Measurements from ENCODE around the gene ZDHHC4. TPM values are rescaled to one million over a fixed set of nuclear protein-coding genes. Genes with fewer than 3 reads are reported as not detected.
A peak's percentile ranks its signal among the peaks of the same experiment; 100 is the strongest.
"Not testable (repeated sequence)": the region's sequence is repeated elsewhere in the genome, so short reads cannot be mapped to it uniquely, and the experiment has no call there.

ZDHHC4 gene
- total and polyA plus RNA-seq, 2 of the 13 experiments (the other 11 are each of a cell fraction or from before 2014, with no cell fraction given) = 83.2 to 188 TPM

GRCh38 chr7:6576024-6576866 is 1.0 kb upstream of the ZDHHC4 start (continued):
- peak; percentile 58; the same call in 1 of the 2 replicates for TF ChIP-seq POGK (CRISPR knock-in tag; conservative IDR thresholded peaks at IDR 0.05)
- TF ChIP-seq ZFX (CRISPR knock-in tag; IDR thresholded peaks at IDR 0.05; ENCODE audit: low read depth) = peak; percentile 51; the same call in 1 of the 2 replicates
- TF ChIP-seq NONO (IDR thresholded peaks at IDR 0.05) = no peak
- TF ChIP-seq NONO (CRISPR knock-in tag; conservative IDR thresholded peaks at IDR 0.05) = 0 out of 2 replicates have a peak, but pooled peaks have one; percentile 21
- TF ChIP-seq SOX6 (IDR thresholded peaks at IDR 0.05) = no peak
- TF ChIP-seq SOX6 (CRISPR knock-in tag; IDR thresholded peaks at IDR 0.05) = 0 out of 2 replicates have a peak, but pooled peaks have one; percentile 15
- 0 out of 2 replicates have a peak, but pooled peaks have one; percentile 44 for TF ChIP-seq POLR2AphosphoS5 (IDR thresholded peaks at IDR 0.05; ENCODE audit: low read depth, low read length)

- FAIRE-seq; H3K27me3 ChIP-seq (ENCODE audit: control insufficient read depth in 1 of 2, insufficient read depth in 2 of 2, low read length in 2 of 2); ATAC-seq; BruUV-seq (replicated peaks); in situ Hi-C loops (cut with HindIII; ENCODE audit: extremely low pct_ligation_motif_present, low pct_unique_long_range_greater_than_20kb); H4K20me1 ChIP-seq (ENCODE audit: insufficient read depth, low read length); H2AFZ ChIP-seq (ENCODE audit: low read length); H3K9me3 ChIP-seq (ENCODE audit: low read length); DNase-seq (ENCODE audit: low spot score); CTCF ChIA-PET (ENCODE audit: low intra/inter-chr PET ratio, low total read pairs); TF ChIP-seq NR2F6 (CRISPR knock-in tag; IDR thresholded peaks at IDR 0.05): not testable (repeated sequence)
- peaks cover 6 to 21% of the 10 kb centered on the region in 2 experiments for H3K36me3 ChIP-seq (replicated peaks in 1 of 2; ENCODE audit: control insufficient read depth in 1 of 2, insufficient read depth in 2 of 2, low read length in 2 of 2)
- POLR2A ChIA-PET = interaction anchor here (0.8 to 5.1 kb wide), 4 partner anchors 9 to 129 kb away, joined by 4 to 105 read pairs (median 7); partner anchors contain the start of genes DAGLB and INTS15
- 8% methylated on average over 14 of the region's 14 CpGs for WGBS (ENCODE audit: low lambda C conversion rate)
- H3K9ac ChIP-seq (ENCODE audit: insufficient read depth, low read depth, low read length) = peak overlapping the region; percentile 97
- peaks cover 82% of the 10 kb centered on the region for H3K4me1 ChIP-seq (ENCODE audit: insufficient read depth, low read length)
- peak overlapping the region; percentile 24 to 90 (median 86); a peak in 4 of 6 replicates for H3K4me3 ChIP-seq (replicated peaks in 1 of 3; ENCODE audit: insufficient read depth in 1 of 3, low read depth in 2 of 3, low read length in 3 of 3)
- H3K27ac ChIP-seq (ENCODE audit: extremely low read length, insufficient read depth, low read length) = peak overlapping the region; percentile 98
- peaks cover 17% of the 10 kb centered on the region for H3K79me2 ChIP-seq (ENCODE audit: insufficient read depth, low read length)
- intact Hi-C loops (cut with micrococcal nuclease; ENCODE audit: unreplicated experiment) = loop anchor here (2.0 kb wide), 1 partner anchor 14 kb away; the partner anchor contains the start of gene INTS15
- TF ChIP-seq TIGD3 (CRISPR knock-in tag; IDR thresholded peaks at IDR 0.05; ENCODE audit: borderline replicate concordance) (peak; percentile 9; the same call in 1 of the 2 replicates), ZSCAN5A (CRISPR knock-in tag; IDR thresholded peaks at IDR 0.05; ENCODE audit: borderline replicate concordance) (0 out of 2 replicates have a peak, but pooled peaks have one; percentile 57), NR2F6 (IDR thresholded peaks at IDR 0.05) (0 out of 2 replicates have a peak, but pooled peaks have one; percentile 58), ZBTB34 (CRISPR knock-in tag; IDR thresholded peaks at IDR 0.05) (0 out of 2 replicates have a peak, but pooled peaks have one; percentile 53), BRCA1 (CRISPR knock-in tag; IDR thresholded peaks at IDR 0.05) (0 out of 2 replicates have a peak, but pooled peaks have one; percentile 52)
- H3K4me2 ChIP-seq (ENCODE audit: low read depth, low read length) = peak overlapping the region; percentile 97
These were observed 336 bp upstream of the ZDHHC4 start for GRCh38 chr7:6576867-6577368.
